H9 (cell line): Measurements from ENCODE around the gene SRCAP. TPM values are rescaled to one million over a fixed set of nuclear protein-coding genes. Genes with fewer than 3 reads are reported as not detected.

Source experiments
- DNase-seq: peaks from one replicate; pipeline ENCODE4 v3.0.0-alpha.2; 2017
- H2AFZ ChIP-seq: one replicate; pipeline ENCODE4 v1.6.1; 2013; ENCODE audit warnings: mild to moderate bottlenecking, low read length, control low read depth, moderate library complexity
- H2AK5ac ChIP-seq: 2 replicates; pipeline ENCODE4 v1.6.1; 2013; ENCODE audit warnings: low read length, control low read depth, mixed read lengths; ENCODE audit not compliant: insufficient read length
- H2BK120ac ChIP-seq: one replicate; pipeline ENCODE4 v1.6.1; 2013; ENCODE audit warnings: low read depth, mild to moderate bottlenecking, low read length, control low read depth, inconsistent platforms; ENCODE audit not compliant: poor library complexity, severe bottlenecking
- H2BK12ac ChIP-seq: 2 replicates; pipeline ENCODE4 v1.6.1; 2013; ENCODE audit warnings: low read length, control low read depth, mixed read lengths, low read depth; ENCODE audit not compliant: insufficient read length
- H2BK15ac ChIP-seq: 2 replicates; pipeline ENCODE4 v1.6.1; 2013; ENCODE audit warnings: low read depth, low read length, control low read depth
- H2BK20ac ChIP-seq: one replicate; pipeline ENCODE4 v1.6.1; 2013; ENCODE audit warnings: low read depth, mild to moderate bottlenecking, low read length, control low read depth, inconsistent platforms; ENCODE audit not compliant: poor library complexity, severe bottlenecking
- H2BK5ac ChIP-seq: 2 replicates; pipeline ENCODE4 v1.6.1; 2013; ENCODE audit warnings: low read length, control low read depth, mixed read lengths; ENCODE audit not compliant: insufficient read length
- H3K14ac ChIP-seq: 2 replicates; pipeline ENCODE4 v1.6.1; 2013; ENCODE audit warnings: low read length, control low read depth; ENCODE audit not compliant: insufficient read depth
- H3K18ac ChIP-seq: 2 replicates; pipeline ENCODE4 v1.6.1; 2013; ENCODE audit warnings: low read depth, mild to moderate bottlenecking, mixed read lengths, low read length, control low read depth; ENCODE audit not compliant: insufficient read length
- H3K23ac ChIP-seq: 2 replicates; pipeline ENCODE4 v1.6.1; 2013; ENCODE audit warnings: low read length, control low read depth, mixed read lengths, low read depth; ENCODE audit not compliant: insufficient read length
- H3K23me2 ChIP-seq: 2 replicates; pipeline ENCODE4 v1.6.1; 2013; ENCODE audit warnings: low read depth, mild to moderate bottlenecking, mixed read lengths, low read length, control low read depth; ENCODE audit not compliant: insufficient read length, poor library complexity, severe bottlenecking
- H3K27ac ChIP-seq: 2 replicates; pipeline ENCODE4 v1.5.1; 2013; ENCODE audit warnings: low read length, control low read depth, mixed read lengths, low read depth; ENCODE audit not compliant: insufficient read length
- H3K27me3 ChIP-seq: 2 replicates; pipeline ENCODE4 v1.6.1; 2013; ENCODE audit warnings: low read length, control low read depth, inconsistent platforms; ENCODE audit not compliant: insufficient read depth
- H3K4ac ChIP-seq: 2 replicates; pipeline ENCODE4 v1.6.1; 2013; ENCODE audit warnings: low read depth, mild to moderate bottlenecking, control low read depth, inconsistent platforms, low read length, moderate library complexity
- H3K4me1 ChIP-seq: 2 replicates; pipeline ENCODE4 v1.6.1; 2013; ENCODE audit warnings: low read length, control low read depth, inconsistent platforms; ENCODE audit not compliant: insufficient read depth
- H3K4me2 ChIP-seq: 2 replicates; pipeline ENCODE4 v1.6.1; 2013; ENCODE audit warnings: low read length, control low read depth, mixed read lengths; ENCODE audit not compliant: insufficient read length, insufficient read depth
- H3K56ac ChIP-seq: 2 replicates; pipeline ENCODE4 v1.6.1; 2013; ENCODE audit warnings: low read depth, mild to moderate bottlenecking, mixed read lengths, low read length, control low read depth; ENCODE audit not compliant: insufficient read length
- H3K79me1 ChIP-seq: 2 replicates; pipeline ENCODE4 v1.6.1; 2013; ENCODE audit warnings: low read depth, mild to moderate bottlenecking, moderate library complexity, low read length, control low read depth, inconsistent platforms; ENCODE audit not compliant: insufficient read depth, poor library complexity, severe bottlenecking
- H3K79me2 ChIP-seq: 2 replicates; pipeline ENCODE4 v1.6.1; 2013; ENCODE audit warnings: low read length, control low read depth, inconsistent platforms; ENCODE audit not compliant: insufficient read depth
- H3K9ac ChIP-seq: 2 replicates; pipeline ENCODE4 v1.6.1; 2013; ENCODE audit warnings: low read length, control low read depth, mixed read lengths; ENCODE audit not compliant: insufficient read length; ENCODE audit errors: extremely low read depth
- H3K9me3 ChIP-seq: one replicate; pipeline ENCODE4 v1.6.1; 2013; ENCODE audit warnings: low read depth, low read length, inconsistent platforms; ENCODE audit not compliant: control insufficient read depth
- H3T11ph ChIP-seq: one replicate; pipeline ENCODE4 v1.6.1; 2013; ENCODE audit warnings: mild to moderate bottlenecking, low read length, control low read depth, inconsistent platforms
- H4K20me1 ChIP-seq: one replicate; pipeline ENCODE4 v1.6.1; 2013; ENCODE audit not compliant: control insufficient read depth, insufficient read length, insufficient read depth
- H4K5ac ChIP-seq: 2 replicates; pipeline ENCODE4 v1.6.1; 2013; ENCODE audit warnings: low read depth, mild to moderate bottlenecking, mixed read lengths, low read length, control low read depth; ENCODE audit not compliant: insufficient read length
- H4K8ac ChIP-seq: replicated peaks from 2 replicates; pipeline ENCODE4 v1.6.1; 2013; ENCODE audit warnings: low read length, control low read depth, mixed read lengths, low read depth; ENCODE audit not compliant: insufficient read length
- H4K91ac ChIP-seq: 2 replicates; pipeline ENCODE4 v1.6.1; 2013; ENCODE audit warnings: low read depth, mild to moderate bottlenecking, moderate library complexity, mixed read lengths, low read length, control low read depth; ENCODE audit not compliant: insufficient read length
- H3K27ac Mint-ChIP-seq, 3 experiments: 2 replicates in 2 of 3; 3 replicates in 1 of 3; pipeline ENCODE4 v1.8.0; 2020 to 2021; ENCODE audit warnings: mixed read lengths in 3 of 3, mild to moderate bottlenecking in 1 of 3, moderate library complexity in 1 of 3
- H3K27me3 Mint-ChIP-seq: 2 replicates; pipeline ENCODE4 v1.8.0; 2021; ENCODE audit warnings: low read depth, mild to moderate bottlenecking, moderate library complexity, mixed read lengths
- H3K36me3 Mint-ChIP-seq, 3 experiments: 2 replicates in 2 of 3; 3 replicates in 1 of 3; pipeline ENCODE4 v1.8.0; 2020 to 2021; ENCODE audit warnings: low read depth in 3 of 3, mixed read lengths in 3 of 3; ENCODE audit not compliant: insufficient read depth in 1 of 3
- H3K4me1 Mint-ChIP-seq, 2 experiments: 2 replicates each; pipeline ENCODE4 v1.8.0; 2020; ENCODE audit warnings: mixed read lengths in 2 of 2
- H3K4me3 Mint-ChIP-seq, 2 experiments: 2 replicates in 1 of 2; 3 replicates in 1 of 2; pipeline ENCODE4 v1.8.0; 2020 to 2021; ENCODE audit warnings: mild to moderate bottlenecking in 2 of 2, mixed read lengths in 2 of 2, moderate library complexity in 1 of 2
- H3K9me3 Mint-ChIP-seq, 2 experiments: 2 replicates in 1 of 2; 3 replicates in 1 of 2; pipeline ENCODE4 v1.8.0; 2020; ENCODE audit warnings: mild to moderate bottlenecking in 2 of 2, mixed read lengths in 2 of 2, moderate library complexity in 1 of 2
- WGBS: extraction: QIAGEN DNeasy Blood & Tissue Kit; methylation state at CpG from one replicate; pipeline ENCODE4 v1.1.7; 2013; ENCODE audit warnings: missing lambda C conversion rate, low lambda C conversion rate, mixed read lengths; ENCODE audit not compliant: insufficient read length; ENCODE audit errors: extremely low coverage; 5-methylcytosine and 5-hydroxymethylcytosine counted together
- total RNA-seq: library from RNA; stranded (reverse); gene quantifications from 2 replicates; pipeline ENCODE4 v1.2.1, GENCODE V29; 2021
- TF ChIP-seq, protein P1 (sequence below): fragments of 200-600 bp; sonication (generic); conservative IDR thresholded peaks from 3 replicates; pipeline ENCODE4 v1.8.0; 2021; ENCODE audit warnings: antibody characterized with exemption, mild to moderate bottlenecking

SRCAP gene
- total RNA-seq, 1 experiment from 2014 or later, result 63.1 TPM

DNA sequence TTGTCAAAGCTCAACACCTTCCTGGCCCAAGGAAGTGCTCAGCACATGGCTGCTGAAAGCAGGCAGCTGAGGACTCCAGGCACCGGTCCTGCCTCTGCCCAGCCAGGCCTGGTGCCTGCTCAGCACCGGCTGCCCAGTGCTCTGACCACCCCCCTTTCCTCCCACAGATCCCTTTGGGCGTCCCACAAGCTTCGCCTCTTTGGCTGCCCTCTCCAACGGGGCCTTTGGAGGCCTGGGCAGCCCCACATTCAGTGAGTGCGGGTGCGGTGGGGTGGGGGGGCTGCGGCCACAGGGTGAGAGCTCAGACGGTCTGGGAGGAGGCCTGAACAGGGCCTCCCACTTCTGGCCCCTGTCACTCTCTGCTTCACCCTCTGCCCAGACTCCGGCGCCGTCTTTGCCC is 30.6 kb upstream of the SRCAP start:
- Histone ChIP-seq H2BK5ac (no peak overlapping the region), H3K79me1 (no peaks in the 10 kb centered on the region), H3K9ac (no peak overlapping the region), H2BK120ac (no peak overlapping the region), H4K20me1 (no peaks in the 10 kb centered on the region), H4K91ac (no peak overlapping the region), H3K4ac (no peak overlapping the region), H3T11ph (no peak overlapping the region), H3K9me3 (no peaks in the 10 kb centered on the region), H3K79me2 (no peaks in the 10 kb centered on the region), H2BK15ac (no peak overlapping the region), H2BK12ac (no peak overlapping the region), H3K4me1 (no peaks in the 10 kb centered on the region), H2AK5ac (no peak overlapping the region), H3K56ac (no peak overlapping the region), H2AFZ (no peak overlapping the region), H3K4me2 (no peak overlapping the region), H2BK20ac (no peak overlapping the region), H3K23ac (no peak overlapping the region), H3K23me2 (peaks cover 5% of the 10 kb centered on the region), H3K27ac (no peak overlapping the region), H3K27me3 (peaks cover 43% of the 10 kb centered on the region), H4K5ac (no peak overlapping the region), H3K14ac (no peak overlapping the region), H3K18ac (no peak overlapping the region), H4K8ac (no peak overlapping the region)
- Mint-ChIP-seq H3K27me3 (peaks cover 89% of the 10 kb centered on the region), H3K36me3 (peaks cover 23 to 48% (median 34%) of the 10 kb centered on the region in 3 experiments), H3K9me3 (no peaks in the 10 kb centered on the region), H3K4me3 (no peak overlapping the region), H3K27ac (peak overlapping the region in 1 of 3 experiments; percentile 86; a peak in 1 of 7 replicates), H3K4me1 (no peaks in the 10 kb centered on the region)
- no peak for DNase-seq
- WGBS, result no CpG with 5 or more reads among the region's 12 CpGs
- TF ChIP-seq, protein P1, sequence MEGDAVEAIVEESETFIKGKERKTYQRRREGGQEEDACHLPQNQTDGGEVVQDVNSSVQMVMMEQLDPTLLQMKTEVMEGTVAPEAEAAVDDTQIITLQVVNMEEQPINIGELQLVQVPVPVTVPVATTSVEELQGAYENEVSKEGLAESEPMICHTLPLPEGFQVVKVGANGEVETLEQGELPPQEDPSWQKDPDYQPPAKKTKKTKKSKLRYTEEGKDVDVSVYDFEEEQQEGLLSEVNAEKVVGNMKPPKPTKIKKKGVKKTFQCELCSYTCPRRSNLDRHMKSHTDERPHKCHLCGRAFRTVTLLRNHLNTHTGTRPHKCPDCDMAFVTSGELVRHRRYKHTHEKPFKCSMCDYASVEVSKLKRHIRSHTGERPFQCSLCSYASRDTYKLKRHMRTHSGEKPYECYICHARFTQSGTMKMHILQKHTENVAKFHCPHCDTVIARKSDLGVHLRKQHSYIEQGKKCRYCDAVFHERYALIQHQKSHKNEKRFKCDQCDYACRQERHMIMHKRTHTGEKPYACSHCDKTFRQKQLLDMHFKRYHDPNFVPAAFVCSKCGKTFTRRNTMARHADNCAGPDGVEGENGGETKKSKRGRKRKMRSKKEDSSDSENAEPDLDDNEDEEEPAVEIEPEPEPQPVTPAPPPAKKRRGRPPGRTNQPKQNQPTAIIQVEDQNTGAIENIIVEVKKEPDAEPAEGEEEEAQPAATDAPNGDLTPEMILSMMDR, result no peak
